SK-N-SH treated with all-trans-retinoic acid at 6 μM for 48 hours (cell line): ENCODE data around the gene CYTH4.

Source experiments
- ATAC-seq: fragments of 200-7000 bp; cut with Tn5 transposase; 3 replicates; pipeline ENCODE4 v1.9.1; 2020; ENCODE audit warnings: mild to moderate bottlenecking, moderate library complexity
- ARNTL ChIP-seq: fragments of 450-650 bp; formaldehyde crosslinking; IDR thresholded peaks from 2 replicates; pipeline ENCODE4 v1.5.0; 2020; ENCODE audit warnings: low read depth, mild to moderate bottlenecking, moderate library complexity, borderline replicate concordance
- BACH2 ChIP-seq: fragments of 250-450 bp; sonication (Bioruptor Pico); IDR thresholded peaks from 2 replicates; pipeline ENCODE4 v1.9.0; 2021; ENCODE audit warnings: mild to moderate bottlenecking, borderline replicate concordance
- CSDC2 ChIP-seq: fragments of 250-450 bp; sonication (Bioruptor Pico); IDR thresholded peaks from 2 replicates; pipeline ENCODE4 v1.5.0; 2020; ENCODE audit warnings: mild to moderate bottlenecking, moderate library complexity
- ESRRG ChIP-seq: fragments of 250-450 bp; sonication (Bioruptor Pico); IDR thresholded peaks from 2 replicates; pipeline ENCODE4 v1.6.1; 2021; ENCODE audit warnings: mild to moderate bottlenecking
- GLIS3 ChIP-seq: fragments of 250-450 bp; sonication (Bioruptor Pico); IDR thresholded peaks from 2 replicates; pipeline ENCODE4 v1.5.0; 2020; ENCODE audit warnings: mild to moderate bottlenecking, moderate library complexity
- ISL1 ChIP-seq: fragments of 250-450 bp; sonication (Bioruptor Pico); IDR thresholded peaks from 2 replicates; pipeline ENCODE4 v2.1.2; 2022; ENCODE audit warnings: mild to moderate bottlenecking, moderate library complexity
- OSR1 ChIP-seq: fragments of 250-450 bp; sonication (Bioruptor Pico); IDR thresholded peaks from 2 replicates; pipeline ENCODE4 v1.8.0; 2022; ENCODE audit warnings: moderate library complexity, mild to moderate bottlenecking, inconsistent platforms
- PPARA ChIP-seq: fragments of 250-450 bp; sonication (Bioruptor Pico); IDR thresholded peaks from 2 replicates; pipeline ENCODE4 v1.5.0; 2020; ENCODE audit warnings: mild to moderate bottlenecking, borderline replicate concordance
- RARB ChIP-seq: fragments of 250-450 bp; sonication (Bioruptor Pico); IDR thresholded peaks from 2 replicates; pipeline ENCODE4 v1.8.0; 2021; ENCODE audit warnings: mild to moderate bottlenecking, moderate library complexity
- SNAI2 ChIP-seq: fragments of 250-450 bp; sonication (Bioruptor Pico); IDR thresholded peaks from 2 replicates; pipeline ENCODE4 v1.5.0; 2020; ENCODE audit warnings: mild to moderate bottlenecking, moderate library complexity
- TCF4 ChIP-seq: fragments of 250-450 bp; sonication (Bioruptor Pico); IDR thresholded peaks from 2 replicates; pipeline ENCODE4 v1.8.0; 2021; ENCODE audit warnings: mild to moderate bottlenecking, moderate library complexity, borderline replicate concordance
- TOX ChIP-seq: fragments of 250-450 bp; sonication (Bioruptor Pico); IDR thresholded peaks from 2 replicates; pipeline ENCODE4 v1.8.0; 2021; ENCODE audit warnings: mild to moderate bottlenecking, moderate library complexity, borderline replicate concordance
- ZC3H10 ChIP-seq: fragments of 250-450 bp; sonication (Bioruptor Pico); IDR thresholded peaks from 2 replicates; pipeline ENCODE4 v1.5.1; 2021; ENCODE audit warnings: mild to moderate bottlenecking, moderate library complexity
- ZFP3 ChIP-seq: fragments of 250-450 bp; sonication (Bioruptor Pico); IDR thresholded peaks from 2 replicates; pipeline ENCODE4 v1.5.0; 2020; ENCODE audit warnings: mild to moderate bottlenecking, moderate library complexity
- ZNF565 ChIP-seq: fragments of 450-650 bp; formaldehyde crosslinking; conservative IDR thresholded peaks from 2 replicates; pipeline ENCODE4 v1.5.0; 2020; ENCODE audit warnings: low read depth, mild to moderate bottlenecking, moderate library complexity
- ZNF70 ChIP-seq: fragments of 450-650 bp; formaldehyde crosslinking; IDR thresholded peaks from 2 replicates; pipeline ENCODE4 v1.5.0; 2020; ENCODE audit warnings: mild to moderate bottlenecking, moderate library complexity
- ZNF8 ChIP-seq: fragments of 450-650 bp; formaldehyde crosslinking; IDR thresholded peaks from 2 replicates; pipeline ENCODE4 v1.5.0; 2020; ENCODE audit warnings: mild to moderate bottlenecking, moderate library complexity
- TF ChIP-seq, protein P1 (sequence below): fragments of 250-450 bp; sonication (Bioruptor Pico); IDR thresholded peaks from 2 replicates; pipeline ENCODE4 v1.5.0; 2020; ENCODE audit warnings: mild to moderate bottlenecking, moderate library complexity
- TF ChIP-seq, protein P2 (sequence below): fragments of 250-450 bp; sonication (Bioruptor Pico); IDR thresholded peaks from 2 replicates; pipeline ENCODE4 v1.5.1; 2021; ENCODE audit warnings: mild to moderate bottlenecking, moderate library complexity
- TF ChIP-seq, protein P3 (sequence below): fragments of 250-450 bp; sonication (Bioruptor Pico); IDR thresholded peaks from 2 replicates; pipeline ENCODE4 v1.8.0; 2020; ENCODE audit warnings: mild to moderate bottlenecking, moderate library complexity, borderline replicate concordance
- TF ChIP-seq, protein P4 (sequence below): fragments of 250-450 bp; sonication (Bioruptor Pico); IDR thresholded peaks from 2 replicates; pipeline ENCODE4 v1.8.0; 2021; ENCODE audit warnings: low read depth, mild to moderate bottlenecking, moderate library complexity, borderline replicate concordance

CYTH4 gene

DNA sequence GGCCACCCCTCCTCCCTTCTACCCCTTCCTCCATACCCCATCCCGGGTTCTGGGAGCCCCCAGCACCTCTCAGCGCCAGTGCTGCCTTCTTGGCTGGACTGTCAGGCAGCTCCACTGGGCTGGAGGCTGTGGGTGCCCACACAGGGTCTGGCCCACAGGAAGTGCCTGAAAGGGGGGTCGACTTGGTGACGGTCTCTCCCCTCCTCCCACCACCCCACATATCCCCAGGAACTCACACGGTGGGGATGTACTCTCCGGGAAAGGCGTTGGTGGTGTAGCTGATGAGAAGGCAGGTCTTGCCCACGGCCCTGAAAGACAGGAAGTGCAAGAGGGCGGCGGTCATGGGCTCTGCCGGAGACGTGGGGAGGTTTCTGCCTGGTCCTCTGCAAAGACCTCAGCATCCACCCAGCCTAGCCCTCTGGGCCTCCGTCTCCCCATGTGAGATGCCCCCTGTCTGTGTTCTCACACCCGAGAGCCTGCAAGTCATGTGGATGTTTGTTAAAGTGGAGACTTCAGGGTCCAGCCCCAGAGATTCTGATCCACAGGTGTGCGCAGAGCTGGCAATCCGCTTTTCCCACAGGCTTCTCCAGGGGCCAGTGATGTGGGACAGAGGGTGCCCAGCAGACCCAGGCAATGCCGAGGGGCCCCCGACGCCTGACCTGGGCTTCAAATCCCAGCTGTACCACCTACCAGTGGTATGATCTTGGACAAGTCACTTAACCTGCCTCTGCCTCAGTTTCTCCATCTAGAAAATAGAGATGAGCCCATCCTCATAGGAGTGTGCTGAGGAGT lies 40.8 kb upstream of the CYTH4 start:
- TF ChIP-seq TCF4 (CRISPR knock-in tag) (no peak), TOX (CRISPR knock-in tag) (no peak), BACH2 (CRISPR knock-in tag) (no peak), SNAI2 (CRISPR knock-in tag) (no peak), CSDC2 (CRISPR knock-in tag) (no peak), ZNF70 (CRISPR knock-in tag) (no peak), RARB (CRISPR knock-in tag) (no peak), OSR1 (CRISPR knock-in tag) (no peak), ZNF565 (CRISPR knock-in tag) (no peak)
- TF ChIP-seq, protein P1, sequence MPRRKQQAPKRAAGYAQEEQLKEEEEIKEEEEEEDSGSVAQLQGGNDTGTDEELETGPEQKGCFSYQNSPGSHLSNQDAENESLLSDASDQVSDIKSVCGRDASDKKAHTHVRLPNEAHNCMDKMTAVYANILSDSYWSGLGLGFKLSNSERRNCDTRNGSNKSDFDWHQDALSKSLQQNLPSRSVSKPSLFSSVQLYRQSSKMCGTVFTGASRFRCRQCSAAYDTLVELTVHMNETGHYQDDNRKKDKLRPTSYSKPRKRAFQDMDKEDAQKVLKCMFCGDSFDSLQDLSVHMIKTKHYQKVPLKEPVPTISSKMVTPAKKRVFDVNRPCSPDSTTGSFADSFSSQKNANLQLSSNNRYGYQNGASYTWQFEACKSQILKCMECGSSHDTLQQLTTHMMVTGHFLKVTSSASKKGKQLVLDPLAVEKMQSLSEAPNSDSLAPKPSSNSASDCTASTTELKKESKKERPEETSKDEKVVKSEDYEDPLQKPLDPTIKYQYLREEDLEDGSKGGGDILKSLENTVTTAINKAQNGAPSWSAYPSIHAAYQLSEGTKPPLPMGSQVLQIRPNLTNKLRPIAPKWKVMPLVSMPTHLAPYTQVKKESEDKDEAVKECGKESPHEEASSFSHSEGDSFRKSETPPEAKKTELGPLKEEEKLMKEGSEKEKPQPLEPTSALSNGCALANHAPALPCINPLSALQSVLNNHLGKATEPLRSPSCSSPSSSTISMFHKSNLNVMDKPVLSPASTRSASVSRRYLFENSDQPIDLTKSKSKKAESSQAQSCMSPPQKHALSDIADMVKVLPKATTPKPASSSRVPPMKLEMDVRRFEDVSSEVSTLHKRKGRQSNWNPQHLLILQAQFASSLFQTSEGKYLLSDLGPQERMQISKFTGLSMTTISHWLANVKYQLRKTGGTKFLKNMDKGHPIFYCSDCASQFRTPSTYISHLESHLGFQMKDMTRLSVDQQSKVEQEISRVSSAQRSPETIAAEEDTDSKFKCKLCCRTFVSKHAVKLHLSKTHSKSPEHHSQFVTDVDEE (CRISPR knock-in tag): no peak
- TF ChIP-seq, protein P2, sequence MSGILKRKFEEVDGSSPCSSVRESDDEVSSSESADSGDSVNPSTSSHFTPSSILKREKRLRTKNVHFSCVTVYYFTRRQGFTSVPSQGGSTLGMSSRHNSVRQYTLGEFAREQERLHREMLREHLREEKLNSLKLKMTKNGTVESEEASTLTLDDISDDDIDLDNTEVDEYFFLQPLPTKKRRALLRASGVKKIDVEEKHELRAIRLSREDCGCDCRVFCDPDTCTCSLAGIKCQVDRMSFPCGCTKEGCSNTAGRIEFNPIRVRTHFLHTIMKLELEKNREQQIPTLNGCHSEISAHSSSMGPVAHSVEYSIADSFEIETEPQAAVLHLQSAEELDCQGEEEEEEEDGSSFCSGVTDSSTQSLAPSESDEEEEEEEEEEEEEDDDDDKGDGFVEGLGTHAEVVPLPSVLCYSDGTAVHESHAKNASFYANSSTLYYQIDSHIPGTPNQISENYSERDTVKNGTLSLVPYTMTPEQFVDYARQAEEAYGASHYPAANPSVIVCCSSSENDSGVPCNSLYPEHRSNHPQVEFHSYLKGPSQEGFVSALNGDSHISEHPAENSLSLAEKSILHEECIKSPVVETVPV (CRISPR knock-in tag): no peak
- ATAC-seq: no peak

DNA sequence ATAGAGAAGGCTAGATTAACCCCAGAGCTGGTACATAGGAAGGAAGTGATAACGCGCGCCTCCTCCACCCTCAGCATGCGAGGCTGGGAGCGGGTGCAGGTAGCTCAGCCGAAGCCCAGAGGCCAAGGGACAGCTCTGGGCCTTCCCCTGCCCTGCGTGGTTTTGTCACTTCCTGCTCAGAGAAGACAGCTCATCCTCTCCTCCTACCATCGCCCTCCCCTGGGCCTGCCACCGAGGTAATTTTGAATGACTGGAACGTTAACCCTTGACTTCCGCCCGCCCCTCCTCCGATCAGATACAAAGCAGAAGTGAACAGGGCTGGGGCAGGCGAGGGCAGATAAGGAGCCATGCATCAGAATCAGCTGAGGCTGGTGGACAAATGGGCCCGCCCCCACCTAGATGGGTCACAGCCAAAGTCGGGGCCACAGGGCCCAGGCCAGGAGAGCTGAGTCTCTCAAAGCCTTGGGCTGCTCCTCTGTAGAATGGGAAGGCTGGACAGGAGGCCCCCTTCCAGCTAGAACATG lies 39.9 kb upstream of the CYTH4 start:
- peak; percentile 53 for ATAC-seq
- TF ChIP-seq TCF4 (CRISPR knock-in tag) (no peak), SNAI2 (CRISPR knock-in tag) (no peak), TOX (CRISPR knock-in tag) (no peak), ISL1 (no peak), OSR1 (CRISPR knock-in tag) (no peak), ZNF8 (CRISPR knock-in tag) (no peak), RARB (CRISPR knock-in tag) (no peak), ZC3H10 (CRISPR knock-in tag) (no peak), PPARA (no peak), ZNF565 (CRISPR knock-in tag) (no peak), GLIS3 (CRISPR knock-in tag) (no peak), ARNTL (CRISPR knock-in tag) (no peak), ZNF70 (CRISPR knock-in tag) (no peak), ZFP3 (no peak), CSDC2 (CRISPR knock-in tag) (no peak), ESRRG (CRISPR knock-in tag) (no peak)
- TF ChIP-seq, protein P3, sequence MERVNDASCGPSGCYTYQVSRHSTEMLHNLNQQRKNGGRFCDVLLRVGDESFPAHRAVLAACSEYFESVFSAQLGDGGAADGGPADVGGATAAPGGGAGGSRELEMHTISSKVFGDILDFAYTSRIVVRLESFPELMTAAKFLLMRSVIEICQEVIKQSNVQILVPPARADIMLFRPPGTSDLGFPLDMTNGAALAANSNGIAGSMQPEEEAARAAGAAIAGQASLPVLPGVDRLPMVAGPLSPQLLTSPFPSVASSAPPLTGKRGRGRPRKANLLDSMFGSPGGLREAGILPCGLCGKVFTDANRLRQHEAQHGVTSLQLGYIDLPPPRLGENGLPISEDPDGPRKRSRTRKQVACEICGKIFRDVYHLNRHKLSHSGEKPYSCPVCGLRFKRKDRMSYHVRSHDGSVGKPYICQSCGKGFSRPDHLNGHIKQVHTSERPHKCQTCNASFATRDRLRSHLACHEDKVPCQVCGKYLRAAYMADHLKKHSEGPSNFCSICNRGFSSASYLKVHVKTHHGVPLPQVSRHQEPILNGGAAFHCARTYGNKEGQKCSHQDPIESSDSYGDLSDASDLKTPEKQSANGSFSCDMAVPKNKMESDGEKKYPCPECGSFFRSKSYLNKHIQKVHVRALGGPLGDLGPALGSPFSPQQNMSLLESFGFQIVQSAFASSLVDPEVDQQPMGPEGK (CRISPR knock-in tag): no peak
- TF ChIP-seq, protein P2 (CRISPR knock-in tag): no peak
- TF ChIP-seq, protein P1 (CRISPR knock-in tag): no peak
- TF ChIP-seq, protein P4, sequence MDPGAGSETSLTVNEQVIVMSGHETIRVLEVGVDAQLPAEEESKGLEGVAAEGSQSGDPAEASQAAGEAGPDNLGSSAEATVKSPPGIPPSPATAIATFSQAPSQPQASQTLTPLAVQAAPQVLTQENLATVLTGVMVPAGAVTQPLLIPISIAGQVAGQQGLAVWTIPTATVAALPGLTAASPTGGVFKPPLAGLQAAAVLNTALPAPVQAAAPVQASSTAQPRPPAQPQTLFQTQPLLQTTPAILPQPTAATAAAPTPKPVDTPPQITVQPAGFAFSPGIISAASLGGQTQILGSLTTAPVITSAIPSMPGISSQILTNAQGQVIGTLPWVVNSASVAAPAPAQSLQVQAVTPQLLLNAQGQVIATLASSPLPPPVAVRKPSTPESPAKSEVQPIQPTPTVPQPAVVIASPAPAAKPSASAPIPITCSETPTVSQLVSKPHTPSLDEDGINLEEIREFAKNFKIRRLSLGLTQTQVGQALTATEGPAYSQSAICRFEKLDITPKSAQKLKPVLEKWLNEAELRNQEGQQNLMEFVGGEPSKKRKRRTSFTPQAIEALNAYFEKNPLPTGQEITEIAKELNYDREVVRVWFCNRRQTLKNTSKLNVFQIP (CRISPR knock-in tag): no peak
